Central memory CD4-positive, alpha-beta T cell (primary cell): ENCODE data around the gene RSAD1.

Source experiments
- DNase-seq: peaks from one replicate; pipeline ENCODE4 v3.0.0; 2022

Gene RSAD1

DNA sequence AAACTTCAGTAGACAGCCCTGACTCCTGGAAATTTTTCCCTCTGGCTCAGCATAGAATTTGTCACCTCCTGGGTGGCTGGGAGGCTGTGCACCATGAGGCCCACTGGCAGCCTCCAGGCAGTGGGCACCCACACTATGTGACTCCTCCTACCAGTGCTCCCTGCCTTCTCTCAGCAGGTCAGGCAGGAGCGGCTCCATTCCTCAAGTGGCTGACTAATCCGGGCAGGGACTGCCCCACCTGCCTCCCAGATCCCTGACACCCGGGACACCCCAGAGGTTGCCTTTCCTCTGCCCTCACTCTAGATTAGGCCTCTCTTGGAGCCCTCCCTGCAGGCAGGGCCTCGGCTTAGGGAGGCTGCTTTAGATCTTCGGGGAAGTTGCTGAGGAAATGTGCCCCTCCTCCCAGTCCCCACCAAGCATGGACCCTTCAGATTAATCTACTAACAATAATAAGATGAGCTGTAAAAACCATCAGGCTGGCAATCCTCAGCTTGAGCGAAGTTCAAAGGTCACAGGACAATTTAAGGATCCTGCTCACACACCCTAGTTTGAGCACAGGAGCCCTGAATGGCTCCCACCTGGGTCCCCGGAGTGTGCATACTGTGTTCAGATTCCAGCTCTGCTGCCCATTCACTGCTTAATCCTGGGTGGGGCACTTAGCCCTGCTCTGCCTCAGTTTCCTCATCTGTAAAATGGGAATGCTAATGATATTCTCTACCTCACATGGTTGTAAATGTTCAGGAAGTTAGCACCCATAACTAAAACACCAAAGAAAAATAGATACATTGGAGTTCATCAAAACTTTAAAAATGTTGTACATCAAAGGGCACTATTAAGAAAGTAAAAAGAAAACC lies 19.6 kb downstream of the RSAD1 start:
- no peak for DNase-seq

DNA sequence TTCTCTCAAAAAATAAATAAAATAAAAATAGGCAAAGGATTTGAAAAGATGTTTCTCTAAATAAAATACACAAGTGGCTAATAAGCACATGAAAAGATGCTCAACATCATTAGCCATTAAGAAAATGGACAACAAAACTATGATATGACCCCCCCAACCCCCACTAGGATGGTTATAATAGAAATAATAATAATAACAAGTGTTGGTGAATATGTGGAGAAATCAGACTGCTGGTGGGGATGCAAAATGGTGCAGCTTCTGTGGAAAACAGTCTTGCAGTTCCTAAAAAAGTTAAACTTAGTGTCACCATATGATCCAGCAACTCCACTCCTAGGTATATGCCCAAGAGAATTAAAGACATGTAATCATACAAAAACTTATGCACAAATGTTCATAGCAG lies 20.6 kb downstream of the RSAD1 start:
- DNase-seq = no peak

DNA sequence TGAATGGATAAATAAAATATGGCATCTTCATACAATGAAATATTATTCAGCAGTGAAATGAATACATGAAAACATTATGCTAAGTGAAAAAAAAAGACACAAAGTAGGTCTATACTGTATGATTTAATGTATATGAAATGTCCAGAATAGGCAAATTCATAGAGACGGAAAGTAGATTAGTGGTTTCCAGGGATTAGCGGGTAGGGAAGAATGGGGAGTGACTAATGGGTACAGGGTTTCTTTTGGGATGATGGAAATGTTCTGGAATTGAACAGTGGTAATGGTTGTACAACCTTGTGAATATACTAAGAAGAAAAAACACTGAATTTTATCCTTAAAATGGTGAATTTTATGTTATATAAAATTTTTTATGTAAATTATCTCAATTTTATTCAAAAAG lies 21.1 kb downstream of the RSAD1 start:
- DNase-seq = no peak

DNA sequence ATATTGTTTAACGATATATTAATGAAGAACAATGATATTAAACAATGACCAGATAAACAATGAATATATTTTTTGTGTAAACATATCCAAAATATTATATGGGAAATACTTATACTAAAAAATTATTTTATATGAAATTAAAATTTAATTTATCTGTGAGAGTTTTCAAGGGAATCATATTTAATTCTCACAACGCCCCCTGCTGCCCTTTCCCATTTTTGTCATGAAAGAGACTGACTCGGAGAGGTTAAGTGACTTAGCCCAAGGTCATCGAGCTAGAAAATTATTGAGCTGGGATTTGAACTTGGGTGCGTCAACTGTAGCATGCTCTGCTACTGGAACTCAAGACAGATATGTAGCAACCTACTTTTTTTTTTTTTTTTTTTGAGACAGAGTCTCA lies 22.4 kb downstream of the RSAD1 start:
- no peak for DNase-seq

DNA sequence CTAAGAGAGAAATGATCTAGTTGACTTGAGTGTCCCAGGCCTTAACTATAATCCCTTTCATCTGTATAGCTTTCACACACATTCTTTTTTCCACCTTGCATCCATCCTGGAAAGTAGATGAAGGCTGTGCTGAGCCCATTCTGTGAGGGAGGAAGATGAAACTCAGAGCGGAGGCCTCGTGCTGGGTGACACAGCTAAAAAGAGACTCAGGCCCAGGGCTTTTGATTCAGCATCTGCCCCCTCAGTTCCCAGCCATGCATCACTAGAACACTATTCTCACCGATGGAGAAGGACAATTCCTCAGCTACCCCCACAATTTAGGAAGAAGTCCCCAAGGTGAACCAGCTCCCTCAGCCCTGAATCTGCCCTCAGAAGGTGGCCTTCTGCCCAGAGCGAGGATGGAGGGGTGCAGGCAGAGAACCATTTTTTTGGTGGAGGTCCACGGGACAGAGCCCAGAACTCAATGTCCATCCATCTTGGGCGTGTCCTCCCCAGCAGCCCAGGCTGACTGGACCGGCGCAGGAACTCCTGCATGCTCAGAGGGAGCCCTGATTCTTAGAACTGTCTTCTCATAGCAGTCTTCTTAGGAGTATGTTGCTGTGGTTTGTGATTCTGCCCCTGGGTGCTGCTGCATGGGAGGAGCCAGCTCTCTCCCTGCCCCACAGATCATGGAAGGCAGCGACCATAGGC lies 23.8 kb downstream of the RSAD1 start:
- no peak for DNase-seq

DNA sequence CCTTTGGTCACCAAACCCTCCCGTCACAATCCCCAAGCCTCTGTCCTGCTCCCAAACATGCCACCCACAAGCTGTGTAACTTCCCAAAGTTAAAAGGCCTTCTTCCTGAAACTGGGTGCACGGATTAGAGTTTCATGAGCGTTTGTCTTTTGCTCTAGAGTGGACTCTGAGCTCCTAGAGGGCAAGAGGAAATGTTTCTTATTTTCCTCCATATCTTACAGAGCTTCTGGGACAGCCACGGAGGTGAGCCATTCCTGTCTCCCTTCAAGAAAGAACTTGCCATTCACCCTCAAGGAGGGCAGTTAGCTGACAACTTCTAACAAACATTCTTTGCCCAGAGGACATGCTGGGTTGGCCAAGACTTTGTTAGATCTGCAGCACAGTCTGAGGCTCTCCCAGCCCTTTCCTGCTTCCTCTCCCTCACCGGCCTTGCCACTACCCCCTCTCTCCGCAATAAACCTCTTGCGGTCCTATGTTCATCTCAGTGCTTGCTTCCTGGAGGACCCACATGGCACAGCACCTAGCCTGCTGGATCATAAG lies 27.0 kb downstream of the RSAD1 start:
- no peak for DNase-seq

DNA sequence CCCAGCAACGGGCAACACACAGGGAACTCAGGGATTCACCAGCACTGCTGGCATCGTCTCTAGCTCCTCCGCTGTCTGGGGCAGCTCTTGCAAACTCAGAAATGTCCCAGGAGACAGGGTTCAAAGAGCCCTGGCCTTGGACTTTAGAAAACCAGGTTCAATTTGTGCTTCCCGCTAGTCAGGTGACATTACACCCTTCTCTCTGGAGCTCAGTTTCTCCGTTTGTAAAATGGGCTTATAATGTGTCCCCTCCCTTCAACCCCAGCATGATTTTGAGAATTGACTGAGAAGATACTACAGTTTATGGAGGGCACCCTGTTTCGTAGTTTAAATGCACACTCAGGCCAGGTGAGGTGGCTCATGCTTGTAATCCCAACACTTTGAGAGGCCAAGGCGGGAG lies 27.6 kb downstream of the RSAD1 start:
- no peak for DNase-seq

DNA sequence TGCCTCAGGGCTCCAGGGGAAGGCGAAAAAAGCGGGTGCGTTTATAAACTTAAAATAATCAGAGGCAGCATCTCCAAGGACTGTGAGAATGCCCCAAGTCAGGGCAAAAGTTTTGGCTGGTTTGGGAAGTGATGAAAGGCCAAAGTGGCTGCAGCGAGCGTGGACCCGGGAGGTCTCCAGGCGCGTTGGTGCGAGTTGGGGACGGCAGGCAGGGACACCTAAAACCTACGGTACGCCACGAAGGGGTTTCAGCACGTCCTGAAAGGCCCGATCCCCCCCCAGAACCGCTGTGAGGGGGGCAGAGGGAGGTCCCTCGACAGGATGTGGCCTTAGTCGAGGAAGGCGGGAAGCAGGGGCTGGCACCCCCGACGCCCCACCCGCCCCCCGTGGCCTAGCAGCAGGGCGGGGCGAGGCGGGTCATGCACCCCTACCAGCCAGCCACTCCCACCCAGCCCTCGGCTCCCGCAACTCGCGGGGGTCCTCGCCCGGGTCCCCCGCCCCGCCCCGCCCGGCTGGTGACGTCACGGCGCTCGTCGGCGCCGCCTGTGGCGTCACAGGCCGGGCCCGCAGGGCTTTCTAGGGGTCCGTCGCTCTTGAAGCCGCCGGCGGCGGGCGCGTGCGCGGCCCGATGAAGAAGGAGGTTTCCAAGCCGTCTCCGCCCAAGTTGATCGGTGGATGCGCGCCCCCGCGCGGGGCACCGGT lies 29.4 kb downstream of the RSAD1 start, which contains the start of gene MYCBPAP:
TSS of gene MYCBPAP (plus strand) at position 569 of the 702 bp plus-strand sequence. CDS start 236 bp downstream, outside the sequence.
- DNase-seq = peak; percentile 76

DNA sequence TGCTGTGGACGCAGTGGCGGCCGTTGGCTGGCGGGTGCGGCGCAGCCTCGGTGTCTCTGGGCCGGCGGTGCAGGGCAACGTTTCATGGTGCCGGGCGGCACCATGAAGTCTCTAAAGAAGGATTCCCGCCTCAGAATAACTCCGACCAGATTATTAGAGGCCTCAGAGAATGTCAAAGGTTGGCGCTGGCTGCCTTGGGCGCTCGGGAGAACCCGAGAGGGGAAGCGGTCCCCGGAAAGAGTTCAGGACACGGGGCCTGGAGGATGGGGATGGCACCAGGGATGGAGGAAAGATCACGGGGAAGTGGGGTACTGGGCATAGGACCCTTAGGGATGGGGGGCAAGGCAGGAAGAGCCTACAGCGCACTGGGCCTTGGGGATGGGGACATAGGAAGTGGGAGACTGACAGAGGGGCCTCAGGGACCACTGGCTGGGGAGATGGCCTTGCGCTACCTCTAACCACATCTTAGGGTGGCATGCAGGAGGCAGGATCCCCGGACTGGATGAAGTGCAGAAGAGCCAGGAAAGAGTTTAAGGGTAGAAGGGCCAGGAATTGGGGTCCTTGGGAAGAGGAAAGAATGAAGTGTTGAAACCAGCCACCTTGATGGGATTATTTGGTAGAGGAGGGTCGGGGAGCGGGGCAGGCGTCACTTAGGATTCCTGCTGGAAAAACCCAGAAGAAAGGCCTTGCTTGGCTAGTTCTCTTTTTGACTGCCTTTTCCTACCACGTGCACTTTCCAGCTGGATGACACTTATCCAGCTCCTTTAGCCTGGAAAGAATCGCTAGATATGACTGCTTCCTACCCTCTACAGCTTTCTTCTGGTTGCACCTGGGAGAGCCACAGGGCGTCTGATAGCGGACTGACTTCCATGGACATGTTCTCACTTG lies 30.2 kb downstream of the RSAD1 start:
- no peak for DNase-seq

DNA sequence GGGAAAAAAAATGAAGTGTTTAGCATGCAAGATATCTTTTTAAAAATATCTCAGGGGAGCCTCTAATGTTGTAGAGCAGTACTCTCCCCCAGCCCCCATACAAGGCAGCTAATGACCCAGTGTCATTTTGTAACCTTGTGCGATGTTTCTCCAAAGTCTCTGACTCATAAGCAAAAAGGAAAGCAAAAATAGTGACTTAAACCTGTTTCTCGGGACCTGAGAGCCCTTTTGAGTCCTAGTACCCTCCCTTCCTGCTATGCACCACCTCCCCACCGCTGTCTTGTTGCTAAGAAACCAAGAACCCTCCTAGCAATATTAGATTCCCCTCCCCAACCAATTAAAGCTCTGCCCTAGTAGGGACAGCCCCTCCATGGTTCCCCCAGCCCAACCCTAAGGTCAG lies 32.4 kb downstream of the RSAD1 start:
- peak; percentile 61 for DNase-seq

DNA sequence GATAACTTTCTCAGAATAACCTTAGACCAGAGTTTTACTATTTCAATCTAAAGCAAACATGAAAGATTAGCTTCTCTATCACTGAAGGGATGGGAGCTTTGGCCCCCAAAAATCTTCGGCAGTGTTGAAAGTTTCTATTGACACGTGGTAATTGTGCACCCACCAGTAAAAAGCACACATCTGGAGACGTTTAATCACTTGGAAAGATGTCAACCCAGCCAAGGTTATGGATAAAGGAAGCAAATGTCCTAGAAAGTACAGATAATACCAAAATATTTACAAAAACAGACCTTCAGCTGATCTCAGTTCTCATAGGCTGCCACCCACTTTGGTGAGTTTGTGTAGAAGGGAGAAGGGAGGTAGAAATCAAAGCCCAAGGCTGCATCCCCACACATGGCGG lies 34.8 kb downstream of the RSAD1 start:
- no peak for DNase-seq

DNA sequence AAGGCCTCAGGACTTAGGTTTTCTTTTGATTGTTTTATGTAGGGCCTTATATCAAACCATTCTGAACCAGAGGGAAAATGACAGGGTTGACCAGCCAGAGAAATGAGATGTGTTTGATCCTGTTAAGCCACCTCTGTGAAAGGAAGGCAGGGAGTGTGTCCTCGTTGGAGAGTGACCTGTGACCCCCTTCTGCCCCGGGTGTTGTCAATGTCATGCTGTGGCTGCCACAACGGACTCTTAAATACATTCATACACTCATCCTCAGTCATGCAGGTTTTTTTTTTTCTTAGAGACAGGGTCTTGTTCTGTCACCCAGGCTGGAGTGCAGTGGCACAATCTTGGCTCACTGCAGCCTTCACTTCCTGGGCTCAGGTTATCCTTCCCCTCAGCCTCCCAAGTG lies 35.7 kb downstream of the RSAD1 start:
- no peak for DNase-seq

DNA sequence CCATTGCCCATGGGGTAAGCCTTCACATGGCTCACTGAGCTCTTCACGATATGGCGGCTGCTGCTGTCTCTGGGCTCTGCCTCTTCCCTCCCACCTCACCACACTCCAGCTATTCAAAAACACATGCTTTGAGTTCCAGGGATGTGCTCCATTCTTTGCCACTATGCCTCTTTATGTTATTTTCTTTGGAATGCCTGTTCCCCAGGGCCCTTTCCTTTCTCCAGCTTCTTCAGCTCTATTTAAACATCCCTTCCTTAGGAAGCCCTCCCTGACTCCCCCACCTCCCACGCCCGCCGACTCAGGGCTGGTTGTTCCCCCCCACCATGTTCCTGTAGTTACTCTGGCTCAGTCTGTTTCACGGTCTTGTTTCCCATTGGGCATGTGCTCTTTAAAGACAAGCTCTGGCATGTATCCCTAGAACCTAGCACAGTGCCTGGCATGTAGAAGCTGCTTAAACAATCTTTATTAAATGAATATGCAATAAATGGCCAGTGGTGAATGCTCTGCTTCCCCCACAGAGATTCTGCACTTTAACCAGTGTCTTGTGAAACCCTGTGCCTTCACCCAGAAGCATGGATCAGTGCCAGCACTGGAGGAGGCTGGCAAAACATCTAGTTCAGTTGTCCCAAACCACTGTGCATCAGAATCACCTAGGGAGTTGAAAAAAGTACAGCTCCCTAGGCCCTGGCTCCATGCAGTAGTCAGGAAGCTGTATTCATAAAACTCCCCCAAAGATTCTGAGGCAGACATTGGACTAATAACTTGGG lies 36.5 kb downstream of the RSAD1 start:
- no peak for DNase-seq

DNA sequence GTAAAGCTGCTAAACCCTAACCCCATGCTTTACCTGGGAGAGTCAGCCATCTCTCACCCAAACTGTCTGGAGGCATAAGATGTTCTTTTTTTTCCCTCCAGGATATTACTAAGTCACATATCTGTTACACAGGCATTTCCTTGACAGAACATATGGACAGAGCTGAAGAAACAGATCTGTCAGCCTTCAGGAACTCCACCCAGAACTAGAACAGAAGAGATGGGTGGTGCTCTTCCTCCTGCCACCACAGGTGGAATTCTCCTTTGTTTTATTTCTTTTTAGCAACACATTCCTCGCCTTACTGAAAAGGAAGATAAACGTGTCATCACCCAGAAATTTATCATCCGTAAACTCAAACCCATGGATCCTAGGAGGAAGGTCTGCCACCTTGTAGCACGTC lies 38.4 kb downstream of the RSAD1 start:
- no peak for DNase-seq

DNA sequence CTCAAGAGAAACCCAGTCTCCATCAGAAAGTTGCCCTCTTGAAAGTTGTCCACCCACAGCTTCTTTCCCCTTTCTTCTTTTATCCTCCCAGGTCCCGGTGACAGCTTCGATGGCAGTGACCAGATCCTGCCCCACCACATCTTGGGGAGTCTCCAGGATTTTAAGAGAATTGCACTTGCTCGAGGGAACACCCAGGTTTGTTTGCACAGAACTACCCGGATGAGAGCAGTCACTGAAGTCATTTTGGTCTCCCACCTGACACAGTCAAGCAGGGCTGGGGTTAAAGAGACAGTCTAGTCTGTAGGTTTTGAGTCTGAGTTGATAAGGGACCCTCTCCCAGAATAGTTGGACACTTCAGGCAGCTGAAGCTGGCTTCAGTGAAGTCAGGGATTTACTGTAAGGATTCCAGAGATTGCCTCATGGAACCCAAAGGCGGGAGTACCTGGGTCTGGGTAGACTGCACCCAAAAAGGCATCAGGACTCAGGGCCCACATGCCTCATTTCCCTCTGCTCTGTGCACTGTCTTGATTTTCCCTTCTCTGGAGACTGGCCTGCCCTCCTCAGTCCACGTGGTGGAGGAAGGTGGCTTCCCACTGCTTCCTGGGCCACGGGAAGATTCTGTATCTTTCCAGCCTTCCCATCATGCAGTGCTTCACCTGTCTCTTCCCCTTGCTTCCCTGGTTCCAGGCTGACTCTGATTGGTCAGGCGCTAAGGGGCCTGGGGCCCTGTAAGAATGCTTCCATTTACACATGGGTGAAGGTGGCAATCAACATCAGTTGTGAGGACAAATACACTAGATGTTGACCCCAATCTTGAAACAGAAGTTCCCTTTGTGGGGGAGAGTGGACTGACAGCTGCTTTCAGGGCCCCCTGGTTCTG lies 39.1 kb downstream of the RSAD1 start:
- DNase-seq = no peak

DNA sequence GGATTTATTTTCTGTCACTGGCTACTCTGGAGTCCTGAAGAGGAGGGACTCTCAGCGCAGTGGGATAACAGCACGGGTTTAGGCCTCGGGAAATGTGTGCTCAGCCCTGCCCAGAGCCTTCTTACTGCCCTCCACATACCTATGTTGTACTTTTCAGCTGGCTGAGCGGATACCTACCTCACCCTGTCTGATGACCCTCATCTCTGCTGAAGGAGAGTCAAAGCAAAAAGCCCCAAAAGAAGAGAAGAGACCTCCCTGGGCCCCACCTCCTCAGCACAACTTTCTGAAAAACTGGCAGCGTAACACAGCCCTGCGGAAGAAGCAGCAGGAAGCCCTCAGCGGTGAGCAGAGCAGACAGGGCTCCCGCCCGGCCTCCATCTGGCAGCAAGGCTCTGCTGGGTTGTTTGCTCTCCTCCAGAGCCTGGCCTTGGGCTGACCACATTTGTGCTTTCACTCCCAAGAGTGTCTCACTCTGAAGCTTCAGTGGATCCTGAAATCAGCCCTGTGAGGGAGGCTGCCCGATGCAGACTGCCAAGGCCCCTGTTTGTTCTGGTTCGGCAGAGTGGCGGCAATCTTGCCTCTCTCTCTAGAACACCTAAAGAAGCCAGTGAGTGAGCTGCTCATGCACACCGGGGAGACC lies 39.8 kb downstream of the RSAD1 start:
- no peak for DNase-seq

DNA sequence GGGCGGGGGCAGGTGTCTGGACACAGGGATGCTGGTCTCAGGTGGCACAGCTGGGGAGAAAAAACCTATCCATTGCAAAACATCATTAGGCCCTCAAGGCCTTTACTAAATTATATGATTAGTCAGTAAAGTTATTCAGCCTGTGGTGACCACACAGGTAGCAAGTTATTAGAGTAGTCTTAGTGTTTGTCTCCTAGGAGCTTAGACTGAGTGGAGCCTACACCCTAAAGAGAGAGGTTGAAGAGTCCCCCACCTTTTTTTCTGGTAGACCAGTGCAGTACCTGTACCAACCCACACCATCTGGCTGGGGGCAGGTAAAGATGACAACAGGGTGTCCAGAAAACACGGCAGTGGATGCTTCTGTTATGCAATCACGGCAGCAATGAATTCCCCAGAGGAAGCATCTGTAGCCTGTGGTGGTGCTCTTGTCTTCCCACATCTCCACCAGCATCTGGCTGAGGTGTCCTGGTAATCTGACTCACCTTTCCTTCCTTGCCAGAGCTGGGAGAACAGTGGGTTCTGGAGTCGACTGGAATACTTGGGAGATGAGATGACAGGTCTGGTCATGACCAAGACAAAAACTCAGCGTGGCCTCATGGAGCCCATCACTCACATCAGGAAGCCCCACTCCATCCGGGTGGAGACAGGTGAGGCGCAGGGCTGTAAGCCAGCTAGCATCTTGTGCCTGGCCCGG lies 40.6 kb downstream of the RSAD1 start:
- DNase-seq = no peak

DNA sequence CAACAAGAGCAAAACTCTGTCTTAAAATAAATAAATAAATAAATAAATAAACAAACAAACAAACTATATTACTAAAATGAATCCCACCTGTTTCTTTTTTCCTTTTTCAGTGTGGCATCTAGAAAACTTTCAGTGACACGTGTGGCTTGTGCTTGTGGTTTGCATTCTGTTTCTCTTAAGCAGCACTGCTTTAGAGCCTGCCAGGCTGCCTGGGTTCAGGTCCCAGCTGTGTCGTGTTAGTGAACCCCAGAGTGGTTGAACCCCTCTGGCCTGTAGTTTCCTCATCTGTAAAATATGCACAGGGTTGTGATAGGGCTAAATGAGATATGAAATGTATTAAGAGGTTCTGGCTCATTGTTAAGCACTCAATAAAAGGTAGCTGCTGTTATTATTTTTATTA lies 41.8 kb downstream of the RSAD1 start:
- no peak for DNase-seq

DNA sequence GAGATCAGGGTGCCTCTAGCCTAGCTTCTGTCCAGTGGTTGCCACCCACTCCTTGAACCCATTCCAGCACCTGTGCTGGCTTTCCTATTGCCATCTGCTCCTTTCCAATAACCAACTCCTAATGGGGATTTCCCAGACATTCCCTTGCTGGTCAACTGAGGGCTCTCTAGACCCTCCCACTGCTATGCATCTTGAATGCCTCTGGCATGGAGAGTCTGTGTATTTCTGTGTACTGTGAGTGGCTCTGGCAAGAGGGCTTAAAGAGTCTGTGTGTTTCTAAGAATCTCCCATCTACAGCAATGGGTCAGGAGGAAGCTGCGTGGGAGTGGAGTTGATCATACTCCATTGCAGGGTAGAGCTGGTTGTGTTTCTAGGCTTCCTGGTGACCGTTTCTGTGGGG lies 42.9 kb downstream of the RSAD1 start:
- DNase-seq = no peak
